T-helper 22 cell (primary cell): ENCODE measurements around the gene PRSS53.
A peak's percentile ranks its signal among the peaks of the same experiment; 100 is the strongest.

Experiments used
- DNase-seq: peaks from one replicate; pipeline ENCODE4 v3.0.0-alpha.2; 2020; ENCODE audit warnings: low read depth

The PRSS53 gene

DNA sequence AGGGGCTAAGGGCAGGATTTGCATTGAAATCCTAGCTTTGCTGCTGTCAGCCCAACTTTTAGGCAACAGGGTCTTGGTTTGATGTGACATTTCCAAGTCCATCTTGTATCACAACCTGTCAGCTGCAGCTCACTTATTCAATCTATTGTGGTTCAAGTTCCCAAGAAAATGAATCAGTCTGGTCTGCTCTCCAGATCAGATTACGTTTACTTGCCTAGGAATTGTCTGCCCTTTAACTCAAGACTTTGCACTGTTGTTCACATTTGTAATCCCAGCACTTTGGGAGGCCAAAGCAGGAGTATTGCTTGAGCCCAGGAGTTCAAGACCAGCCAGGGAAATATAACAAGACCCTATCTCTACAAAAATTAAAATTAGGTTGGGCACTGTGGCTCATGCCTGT, 45.4 kb downstream of the PRSS53 start:
- no peak for DNase-seq

DNA sequence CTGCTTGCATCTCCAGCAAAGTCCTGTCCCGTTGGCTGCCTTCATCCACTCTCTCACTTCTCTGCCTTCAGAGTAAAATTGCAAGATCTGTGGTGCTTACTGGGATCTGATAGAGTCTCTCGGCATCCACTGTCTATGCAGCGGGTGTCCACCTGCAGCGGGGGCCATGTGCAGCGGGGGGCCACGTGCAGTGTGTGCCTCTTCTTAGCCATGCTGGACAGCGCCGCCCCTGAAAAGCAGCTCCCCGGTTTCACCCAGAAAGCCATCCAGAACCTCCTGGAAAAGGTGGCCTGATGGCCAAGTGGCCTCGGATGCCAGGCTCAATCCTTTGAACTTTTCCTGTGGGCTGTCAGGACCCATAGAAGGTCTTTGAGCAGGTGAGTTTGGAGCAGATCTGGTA, 45.9 kb downstream of the PRSS53 start:
- DNase-seq, result no peak

DNA sequence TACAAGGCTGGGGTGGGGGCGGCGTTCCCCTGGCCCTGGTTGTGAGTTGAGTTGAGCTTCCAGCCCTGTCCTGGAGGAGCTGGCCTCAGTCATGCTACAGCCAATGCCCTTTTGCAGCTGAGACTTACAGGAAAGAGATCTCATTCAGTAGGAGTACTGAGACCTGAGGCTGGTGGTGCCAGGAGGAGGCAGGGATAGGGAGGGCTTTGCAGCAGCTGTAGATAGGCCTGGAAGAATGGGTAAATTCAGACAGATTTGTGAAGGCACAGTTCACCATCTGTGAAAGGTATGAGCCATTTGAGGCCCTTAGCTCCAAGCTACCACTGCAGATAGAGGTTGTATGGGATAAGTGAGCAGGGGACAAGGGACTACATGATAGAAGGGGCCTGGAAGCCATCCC, 49.8 kb downstream of the PRSS53 start:
- DNase-seq, result no peak

DNA sequence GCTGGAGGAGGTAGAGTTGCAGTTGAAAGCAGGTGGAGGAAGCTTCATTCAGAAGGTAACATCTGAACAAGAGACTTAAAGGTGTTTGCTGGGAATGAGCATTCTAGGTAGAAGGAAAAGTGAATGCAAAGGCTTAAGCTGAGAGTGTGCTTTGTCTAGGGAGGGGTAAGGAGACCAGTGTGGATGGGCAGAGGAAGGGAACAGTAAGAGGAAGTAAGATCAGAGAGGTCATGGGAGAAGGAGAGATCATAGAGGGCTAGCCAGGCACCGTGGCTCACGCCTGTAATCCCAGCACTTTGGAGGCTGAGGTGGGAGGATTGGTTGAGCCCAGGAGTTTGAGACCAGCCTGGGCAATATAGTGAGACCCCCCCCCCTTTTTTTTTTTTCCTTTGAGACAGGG, 52.1 kb downstream of the PRSS53 start:
- DNase-seq, result no peak

GRCh38 chr16:31033709-31034492, 54.8 kb downstream of the PRSS53 start:
- DNase-seq, result peak; percentile 74
